Epithelial cell of esophagus (primary cell): Measurements from ENCODE around the gene CAMK2B.

ENCODE experiments used
- DNase-seq: peaks from one replicate; pipeline ENCODE4 v3.0.0; 2010; ENCODE audit warnings: low read depth
- H3K4me3 ChIP-seq: 2 replicates; pipeline ENCODE4 v1.5.1; 2011; ENCODE audit warnings: mild to moderate bottlenecking, low read length, control low read depth
- TF ChIP-seq, protein P1 (sequence below): IDR thresholded peaks from 2 replicates; pipeline ENCODE4 v1.5.1; 2011; ENCODE audit warnings: low read depth, mild to moderate bottlenecking, low read length, control low read depth, inconsistent platforms; ENCODE audit not compliant: insufficient read depth; ENCODE audit errors: missing control alignments

CAMK2B gene

DNA sequence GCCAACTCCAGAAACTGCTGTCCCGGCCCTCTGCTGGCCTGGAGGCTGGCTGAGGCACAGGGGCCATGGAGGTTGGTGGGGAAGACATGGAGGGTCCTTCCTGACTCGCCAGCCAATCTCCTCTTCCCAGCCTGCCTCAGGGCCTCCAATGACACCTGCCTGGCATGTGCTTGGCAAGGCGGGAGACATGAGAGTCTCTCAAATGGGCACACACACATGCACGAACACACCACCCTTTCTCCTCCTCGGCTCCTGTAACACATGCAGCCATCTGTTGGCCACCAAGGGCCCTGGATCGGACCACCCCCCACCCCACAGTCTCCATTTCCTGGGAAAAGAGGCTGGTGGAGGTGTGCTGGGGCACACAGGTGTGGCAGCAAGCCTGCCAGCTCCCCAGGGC is 68.2 kb downstream of the CAMK2B start:
- DNase-seq: no peak

DNA sequence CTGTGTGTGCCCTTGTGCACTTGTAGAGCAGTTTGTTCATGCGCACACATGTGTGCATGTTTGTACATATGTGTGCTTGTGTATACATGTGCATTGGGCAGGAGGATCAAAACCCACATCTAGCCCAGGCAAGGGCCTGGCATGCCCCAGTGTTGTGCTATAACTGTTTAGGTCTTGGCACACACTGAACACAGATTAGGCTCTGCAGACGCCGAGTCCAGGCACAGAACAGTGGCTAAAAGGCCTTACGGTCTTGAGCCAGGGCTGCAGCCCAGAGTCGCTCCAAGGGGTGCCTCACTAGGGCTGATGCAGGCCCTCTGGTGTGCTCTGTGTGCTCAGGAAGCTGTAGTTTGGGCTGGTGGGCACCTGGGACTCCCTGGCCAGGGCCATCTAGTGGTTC is 68.9 kb downstream of the CAMK2B start:
- no peak overlapping the region for H3K4me3 ChIP-seq
- TF ChIP-seq, protein P1, sequence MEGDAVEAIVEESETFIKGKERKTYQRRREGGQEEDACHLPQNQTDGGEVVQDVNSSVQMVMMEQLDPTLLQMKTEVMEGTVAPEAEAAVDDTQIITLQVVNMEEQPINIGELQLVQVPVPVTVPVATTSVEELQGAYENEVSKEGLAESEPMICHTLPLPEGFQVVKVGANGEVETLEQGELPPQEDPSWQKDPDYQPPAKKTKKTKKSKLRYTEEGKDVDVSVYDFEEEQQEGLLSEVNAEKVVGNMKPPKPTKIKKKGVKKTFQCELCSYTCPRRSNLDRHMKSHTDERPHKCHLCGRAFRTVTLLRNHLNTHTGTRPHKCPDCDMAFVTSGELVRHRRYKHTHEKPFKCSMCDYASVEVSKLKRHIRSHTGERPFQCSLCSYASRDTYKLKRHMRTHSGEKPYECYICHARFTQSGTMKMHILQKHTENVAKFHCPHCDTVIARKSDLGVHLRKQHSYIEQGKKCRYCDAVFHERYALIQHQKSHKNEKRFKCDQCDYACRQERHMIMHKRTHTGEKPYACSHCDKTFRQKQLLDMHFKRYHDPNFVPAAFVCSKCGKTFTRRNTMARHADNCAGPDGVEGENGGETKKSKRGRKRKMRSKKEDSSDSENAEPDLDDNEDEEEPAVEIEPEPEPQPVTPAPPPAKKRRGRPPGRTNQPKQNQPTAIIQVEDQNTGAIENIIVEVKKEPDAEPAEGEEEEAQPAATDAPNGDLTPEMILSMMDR: no peak
- DNase-seq: no peak

More for the DNA sequence above, 68.2 kb downstream of the CAMK2B start:
- TF ChIP-seq, protein P1: no peak
- H3K4me3 ChIP-seq: no peak overlapping the region

DNA sequence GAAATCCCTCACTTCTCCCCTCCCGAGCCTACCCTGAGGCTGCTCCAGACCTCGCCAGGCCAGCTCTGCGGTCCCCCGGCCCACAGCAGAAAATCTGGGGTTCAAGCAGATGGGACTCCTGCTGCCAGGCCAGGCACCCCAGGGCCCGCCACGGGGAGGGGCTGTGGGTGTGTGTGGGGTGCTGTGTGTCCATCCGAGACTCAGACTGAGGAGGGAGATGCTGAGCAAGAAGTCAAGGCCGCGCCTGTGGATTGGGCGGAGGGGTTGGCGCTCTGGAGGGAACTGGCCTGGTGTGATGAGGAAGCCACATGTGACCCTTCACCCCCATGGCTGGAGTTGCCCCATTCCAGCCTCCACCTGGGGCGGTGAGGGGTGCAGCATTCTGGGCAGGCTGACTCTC is 73.5 kb downstream of the CAMK2B start:
- no peak for DNase-seq
- H3K4me3 ChIP-seq: no peak overlapping the region
- TF ChIP-seq, protein P1: no peak

DNA sequence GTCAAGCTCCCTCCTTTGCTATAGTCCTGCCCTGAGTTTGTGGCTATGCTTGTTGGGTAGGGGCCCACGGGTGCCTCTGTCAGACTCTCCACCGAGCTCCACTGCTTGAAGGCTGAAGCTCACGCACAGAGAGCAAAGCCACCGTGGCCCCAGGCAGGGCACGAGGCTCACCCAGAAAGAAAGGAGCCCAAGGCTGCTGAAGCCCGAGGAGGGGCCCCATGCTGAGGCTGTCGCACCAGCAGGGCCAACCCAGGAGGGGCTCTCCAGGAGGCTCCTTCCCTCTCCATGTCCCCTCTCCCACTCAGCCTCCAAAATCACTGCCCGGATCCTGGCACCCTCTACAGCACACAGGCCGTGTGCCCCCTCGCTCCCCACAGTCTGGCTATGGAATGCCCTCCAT is 74.1 kb downstream of the CAMK2B start:
- TF ChIP-seq, protein P1: no peak
- H3K4me3 ChIP-seq: no peak overlapping the region
- no peak for DNase-seq

DNA sequence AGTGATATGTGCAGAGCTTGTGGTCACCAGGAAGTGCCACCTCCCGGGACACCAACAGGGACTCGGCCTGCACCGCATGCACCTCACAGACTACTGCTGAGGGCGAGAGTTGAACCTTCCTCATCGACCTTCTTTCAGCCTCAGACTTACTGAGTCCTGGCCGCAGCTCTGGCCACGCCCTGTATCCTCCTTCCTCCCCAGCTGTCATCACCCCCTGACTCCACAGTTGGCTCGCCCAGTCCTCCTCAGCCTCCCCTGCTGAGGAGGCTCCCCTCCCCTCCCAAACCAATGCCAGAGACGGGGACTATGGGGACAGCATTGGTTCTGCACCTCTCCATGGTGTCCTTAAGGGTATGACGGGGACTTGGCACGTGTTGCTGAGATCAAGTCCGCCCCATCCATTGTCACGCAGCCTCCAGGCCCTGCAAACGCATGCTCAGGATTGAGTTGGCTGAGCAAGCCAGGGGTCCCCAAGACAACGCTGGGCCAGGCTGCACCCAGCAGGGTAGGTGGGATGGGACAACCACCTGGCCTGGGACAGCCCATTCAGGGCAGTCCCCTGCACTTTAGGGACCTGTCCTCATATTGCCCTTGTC is 75.7 kb downstream of the CAMK2B start:
- DNase-seq: no peak
- TF ChIP-seq, protein P1: no peak
- H3K4me3 ChIP-seq: no peak overlapping the region

DNA sequence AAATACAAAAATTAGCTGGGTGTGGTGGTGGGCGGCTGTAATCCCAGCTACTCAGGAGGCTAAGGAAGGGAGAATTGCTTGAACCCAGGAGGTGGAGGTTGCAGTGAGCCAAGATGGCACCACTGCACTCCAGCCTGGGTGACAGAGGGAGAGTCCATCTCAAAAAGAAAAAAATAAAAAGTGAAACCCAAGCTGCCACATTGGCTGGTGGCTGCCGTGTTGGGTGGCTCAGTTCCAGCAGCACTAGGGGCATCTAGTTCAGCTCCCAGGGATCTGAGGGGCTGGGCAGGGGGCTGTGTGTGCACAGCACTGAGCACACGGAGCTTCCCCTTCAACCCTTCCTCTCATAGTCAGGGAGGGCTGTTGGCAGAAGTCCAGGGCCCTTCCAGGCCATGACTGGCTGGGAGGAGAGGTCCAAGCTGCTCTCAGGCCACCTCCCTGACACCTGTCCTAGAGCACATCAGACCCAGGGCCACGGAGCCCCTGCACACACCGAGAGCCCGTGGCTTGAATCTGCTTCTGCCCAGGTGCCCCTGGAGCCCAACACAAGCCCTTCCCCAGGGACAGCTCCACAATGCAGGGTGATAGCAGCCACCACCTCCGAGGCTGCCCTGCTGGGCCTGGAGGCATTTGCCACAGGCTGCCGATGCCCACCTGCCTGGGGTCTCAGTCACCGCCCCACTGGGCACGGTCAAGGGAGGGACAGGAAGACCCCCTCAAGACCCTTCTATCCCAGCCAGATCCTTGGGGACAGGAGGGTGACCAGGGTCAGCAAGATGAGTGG is 77.3 kb downstream of the CAMK2B start:
- no peak overlapping the region for H3K4me3 ChIP-seq
- DNase-seq: no peak
- TF ChIP-seq, protein P1: no peak
